Islet of Langerhans (tissue), 1 donor: ENCODE data around the gene RGL4.

Source experiments
- FAIRE-seq: peaks from one replicate; lab custom pipeline; 2011; peaks lifted over from hg19 to GRCh38; lab: Jason Lieb, UNC

The RGL4 gene

GRCh38 chr22:23742505-23743264 lies 51.9 kb downstream of the RGL4 start:
- FAIRE-seq: no peak

- FAIRE-seq: no peak
These were observed 52.5 kb downstream of the RGL4 start for GRCh38 chr22:23743303-23743705.

GRCh38 chr22:23744001-23744400 lies 53.2 kb downstream of the RGL4 start:
- no peak for FAIRE-seq

- no peak for FAIRE-seq
These were observed 53.7 kb downstream of the RGL4 start for GRCh38 chr22:23744485-23744884.

GRCh38 chr22:23745791-23746190 lies 55.0 kb downstream of the RGL4 start:
- no peak for FAIRE-seq
